KMS-11 (cell line): Measurements from ENCODE around the gene CCIN.

ENCODE experiments used
- H2AFZ ChIP-seq: fragments of 200-600 bp; sonication (generic); 2 replicates; pipeline ENCODE4 v1.6.1; 2016; ENCODE audit warnings: antibody characterized with exemption, mixed run types, low read depth
- H3K27ac ChIP-seq: fragments of 200-600 bp; sonication (generic); 2 replicates; pipeline ENCODE4 v1.6.1; 2016; ENCODE audit warnings: mild to moderate bottlenecking, mixed run types
- H3K27me3 ChIP-seq: fragments of 200-600 bp; sonication (generic); 2 replicates; pipeline ENCODE4 v1.6.1; 2017; ENCODE audit warnings: mild to moderate bottlenecking, low read depth, mixed run types, moderate library complexity; ENCODE audit not compliant: insufficient read depth
- H3K36me3 ChIP-seq: fragments of 200-600 bp; sonication (generic); 2 replicates; pipeline ENCODE4 v1.6.1; 2017; ENCODE audit warnings: mild to moderate bottlenecking, mixed run types; ENCODE audit not compliant: insufficient read depth
- H3K4me1 ChIP-seq: fragments of 200-600 bp; sonication (generic); 2 replicates; pipeline ENCODE4 v1.6.1; 2016; ENCODE audit warnings: mild to moderate bottlenecking, low read depth, mixed run types; ENCODE audit not compliant: poor library complexity, severe bottlenecking
- H3K4me2 ChIP-seq: fragments of 200-600 bp; sonication (generic); 2 replicates; pipeline ENCODE4 v1.7.0; 2016; ENCODE audit warnings: mild to moderate bottlenecking, mixed run types
- H3K4me3 ChIP-seq: fragments of 200-600 bp; sonication (generic); IDR thresholded peaks from 2 replicates; pipeline ENCODE4 v1.6.1; 2017; ENCODE audit warnings: low read depth, low read length, mixed read lengths; ENCODE audit not compliant: insufficient read depth
- H3K79me2 ChIP-seq: fragments of 200-600 bp; sonication (generic); 2 replicates; pipeline ENCODE4 v1.6.1; 2016; ENCODE audit warnings: low read depth, mixed run types; ENCODE audit not compliant: insufficient read depth
- H3K9ac ChIP-seq: fragments of 200-600 bp; sonication (generic); 2 replicates; pipeline ENCODE4 v1.6.1; 2016; ENCODE audit warnings: mild to moderate bottlenecking, mixed run types
- H4K20me1 ChIP-seq: fragments of 200-600 bp; sonication (generic); 2 replicates; pipeline ENCODE4 v1.6.1; 2016; ENCODE audit warnings: mild to moderate bottlenecking, mixed run types; ENCODE audit not compliant: insufficient read depth
- CTCF ChIP-seq: fragments of 200-600 bp; sonication (generic); conservative IDR thresholded peaks from 2 replicates; pipeline ENCODE4 v1.6.1; 2017; ENCODE audit warnings: low read depth, mild to moderate bottlenecking, antibody characterized with exemption, low read length, moderate library complexity, mixed read lengths

The CCIN gene

GRCh38 chr9:36213989-36214388 is 44.8 kb downstream of the CCIN start:
- H3K9ac ChIP-seq, result no peak overlapping the region
- no peaks in the 10 kb centered on the region for H3K27me3 ChIP-seq
- H3K79me2 ChIP-seq, result peaks cover 13% of the 10 kb centered on the region; the same call in 1 of the 2 replicates
- H4K20me1 ChIP-seq, result no peaks in the 10 kb centered on the region; the same call in 1 of the 2 replicates
- H3K36me3 ChIP-seq, result peaks cover 5% of the 10 kb centered on the region; the same call in 1 of the 2 replicates
- H3K4me3 ChIP-seq, result no peak overlapping the region
- no peaks in the 10 kb centered on the region for H3K4me1 ChIP-seq
- no peak overlapping the region for H3K4me2 ChIP-seq
- TF ChIP-seq CTCF, result no peak
- H2AFZ ChIP-seq, result no peak overlapping the region
- no peak overlapping the region for H3K27ac ChIP-seq

DNA sequence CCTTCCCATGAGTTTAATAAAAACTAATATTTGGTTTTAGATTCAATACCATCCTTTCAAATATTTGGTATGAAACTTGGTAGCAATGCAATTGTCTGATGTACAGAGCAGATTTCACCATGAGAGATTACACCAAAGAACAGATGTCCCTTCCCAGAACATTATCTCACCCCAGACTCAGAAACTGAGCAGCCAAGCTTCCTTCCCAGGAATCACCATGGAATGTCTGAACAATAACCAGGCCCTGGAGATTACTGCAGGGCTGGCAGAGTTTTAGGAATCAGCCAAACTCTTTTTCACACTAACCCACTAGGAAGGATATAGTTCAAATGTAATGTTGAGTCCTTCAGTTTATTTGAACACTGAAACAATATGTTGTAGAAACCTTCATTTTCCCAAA is 45.4 kb downstream of the CCIN start:
- no peak overlapping the region for H2AFZ ChIP-seq
- 0 out of 2 replicates have a peak, but pooled peaks cover 5% of the 10 kb centered on the region for H3K36me3 ChIP-seq
- no peaks in the 10 kb centered on the region for H3K27me3 ChIP-seq
- H3K79me2 ChIP-seq, result peaks cover 8% of the 10 kb centered on the region; the same call in 1 of the 2 replicates
- H3K27ac ChIP-seq, result no peak overlapping the region
- no peak overlapping the region for H3K4me2 ChIP-seq
- no peak overlapping the region for H3K9ac ChIP-seq
- H4K20me1 ChIP-seq, result no peaks in the 10 kb centered on the region; the same call in 1 of the 2 replicates
- H3K4me1 ChIP-seq, result no peaks in the 10 kb centered on the region
- no peak for TF ChIP-seq CTCF
- H3K4me3 ChIP-seq, result no peak overlapping the region

GRCh38 chr9:36217256-36217968 is 48.2 kb downstream of the CCIN start:
- Histone ChIP-seq H3K4me3 (no peak overlapping the region), H3K9ac (no peak overlapping the region), H3K36me3 (no peaks in the 10 kb centered on the region), H2AFZ (no peak overlapping the region), H3K4me1 (no peaks in the 10 kb centered on the region), H4K20me1 (no peaks in the 10 kb centered on the region; the same call in 1 of the 2 replicates), H3K27ac (no peak overlapping the region), H3K79me2 (no peaks in the 10 kb centered on the region), H3K4me2 (no peak overlapping the region), H3K27me3 (no peaks in the 10 kb centered on the region)
- no peak for TF ChIP-seq CTCF

GRCh38 chr9:36218011-36218410 is 48.8 kb downstream of the CCIN start:
- Histone ChIP-seq H3K79me2 (no peaks in the 10 kb centered on the region), H3K4me2 (no peak overlapping the region), H2AFZ (no peak overlapping the region), H3K4me1 (no peaks in the 10 kb centered on the region), H4K20me1 (no peaks in the 10 kb centered on the region; the same call in 1 of the 2 replicates), H3K36me3 (no peaks in the 10 kb centered on the region), H3K27me3 (no peaks in the 10 kb centered on the region), H3K4me3 (no peak overlapping the region), H3K27ac (no peak overlapping the region), H3K9ac (no peak overlapping the region)
- no peak for TF ChIP-seq CTCF
